Stimulated activated CD8-positive, alpha-beta memory T cell treated with anti-CD3 and anti-CD28 coated beads, Interleukin-7, amount 100 ng/mL, for 24 hours (primary cell): ENCODE results near the gene COX7A2.

Experiments
- DNase-seq: peaks from one replicate; pipeline ENCODE4 v3.0.0-alpha.2; 2020; ENCODE audit warnings: low read depth

The COX7A2 gene

DNA sequence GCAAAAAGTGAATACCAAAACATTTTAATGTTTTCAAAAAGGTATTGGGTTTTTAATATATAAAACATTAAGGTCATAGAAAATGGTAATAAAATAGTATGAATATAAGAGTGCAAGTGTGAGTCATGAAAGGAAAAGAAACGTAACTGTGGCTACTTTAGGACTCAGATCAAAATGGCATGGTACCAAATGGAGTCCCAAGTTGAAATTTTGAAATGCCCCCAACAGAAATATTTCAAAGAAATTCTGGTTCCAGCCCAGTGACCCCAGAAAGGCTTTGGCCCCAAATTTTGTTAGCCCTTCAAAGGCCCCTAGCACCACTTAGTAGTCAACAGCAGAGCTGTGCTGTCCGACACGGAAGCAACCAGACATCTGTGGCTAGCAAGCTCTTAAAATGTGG is 43.7 kb downstream of the COX7A2 start:
- DNase-seq = no peak

- DNase-seq = no peak
Measured at GRCh38 chr6:75196081-75196687, 47.4 kb downstream of the COX7A2 start.

DNA sequence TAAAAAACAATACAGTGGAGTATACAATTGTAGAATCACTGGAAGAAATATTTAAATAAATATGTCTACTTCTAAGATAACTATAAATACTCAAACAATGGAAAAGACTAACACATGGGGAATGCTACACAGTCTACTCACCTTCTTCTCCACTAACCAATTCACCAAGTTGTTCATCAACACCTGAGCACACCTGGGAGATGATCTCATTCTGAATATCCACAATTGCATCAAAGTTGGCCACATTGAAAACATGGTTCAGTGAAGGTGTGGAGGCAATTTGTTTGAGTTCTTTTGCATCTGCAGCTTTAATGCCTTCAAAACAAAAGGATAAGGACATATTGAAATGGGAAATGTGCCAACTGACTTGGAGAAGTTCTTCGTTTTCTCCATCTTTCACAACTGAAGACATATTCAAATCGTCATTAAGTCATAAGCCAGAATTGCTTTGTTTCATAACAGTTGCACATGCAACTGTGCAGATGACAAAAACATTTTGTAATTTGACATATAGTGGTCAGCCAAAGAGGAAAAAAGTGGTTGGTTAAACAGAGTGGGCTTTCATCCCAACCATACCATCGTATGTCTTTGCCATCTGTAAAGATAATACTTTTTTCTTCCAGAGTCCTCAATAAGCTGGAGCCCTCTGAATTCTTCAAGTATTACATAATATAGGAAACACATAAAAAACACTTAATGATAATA is 55.2 kb downstream of the COX7A2 start:
- no peak for DNase-seq
